IMR-90 (cell line): ENCODE data around the gene SLX4. TPM values are rescaled to one million over a fixed set of nuclear protein-coding genes. Genes with fewer than 3 reads are reported as not detected.

Experiments used
- ATAC-seq: fragments of 200-7000 bp; cut with Tn5 transposase; 2 replicates; pipeline ENCODE4 v1.9.1; 2020; ENCODE audit warnings: low read depth, mild to moderate bottlenecking, moderate library complexity
- BruUV-seq: library from RNA; stranded (reverse); fragments of 400-500 nt; replicated peaks from 2 replicates; lab custom pipeline; 2021; lab: Mats Ljungman, UMichigan
- CTCF ChIA-PET: fragments of 300-600 bp; formaldehyde crosslinking; extraction: SDS; loops from one replicate; lab custom pipeline; 2021; ENCODE audit warnings: antibody characterized with exemption; lab: Yijun Ruan, JAX
- POLR2A ChIA-PET: fragments of 300-600 bp; sonication (Branson Sonifier 250); formaldehyde crosslinking; loops from one replicate; lab custom pipeline; 2022; ENCODE audit warnings: antibody characterized with exemption; ENCODE audit not compliant: unreplicated experiment; lab: Charles Lee
- DNase-seq: peaks from one replicate; pipeline ENCODE4 v3.0.0; 2013
- H2AFZ ChIP-seq: replicated peaks from 2 replicates; pipeline ENCODE3; 2013; ENCODE audit warnings: low read length, mild to moderate bottlenecking; ENCODE audit not compliant: poor library complexity
- H2AK5ac ChIP-seq: 2 replicates; pipeline ENCODE4 v1.6.1; 2013; ENCODE audit warnings: low read depth, low read length, inconsistent platforms
- H2AK9ac ChIP-seq: replicated peaks from 2 replicates; pipeline ENCODE3; 2013; ENCODE audit warnings: mild to moderate bottlenecking, low read depth, low read length, moderate library complexity; ENCODE audit not compliant: poor library complexity
- H2BK120ac ChIP-seq: 2 replicates; pipeline ENCODE4 v1.6.1; 2013; ENCODE audit warnings: low read depth, low read length, inconsistent platforms
- H2BK15ac ChIP-seq: 3 replicates; pipeline ENCODE4 v1.6.1; 2013; ENCODE audit warnings: low read depth, low read length, inconsistent platforms
- H2BK20ac ChIP-seq: 2 replicates; pipeline ENCODE4 v1.6.1; 2013; ENCODE audit warnings: low read depth, mild to moderate bottlenecking, inconsistent platforms, low read length, moderate library complexity
- H2BK5ac ChIP-seq: 2 replicates; pipeline ENCODE4 v1.6.1; 2013; ENCODE audit warnings: mild to moderate bottlenecking, low read depth, low read length, inconsistent platforms; ENCODE audit not compliant: poor library complexity, severe bottlenecking
- H3K14ac ChIP-seq: replicated peaks from 2 replicates; pipeline ENCODE4 v1.6.1; 2013; ENCODE audit warnings: low read depth, low read length, inconsistent platforms
- H3K18ac ChIP-seq: 2 replicates; pipeline ENCODE4 v1.6.1; 2013; ENCODE audit warnings: low read depth, low read length, control low read depth
- H3K23ac ChIP-seq: 2 replicates; pipeline ENCODE4 v1.6.1; 2013; ENCODE audit warnings: low read depth, low read length, inconsistent platforms
- H3K27ac ChIP-seq: 2 replicates; pipeline ENCODE4 v1.5.1; 2013; ENCODE audit warnings: mild to moderate bottlenecking, control low read depth, low read length; ENCODE audit not compliant: insufficient read depth
- H3K27me3 ChIP-seq: 2 replicates; pipeline ENCODE4 v1.6.1; 2013; ENCODE audit warnings: low read length; ENCODE audit not compliant: control insufficient read depth, insufficient read depth
- H3K36me3 ChIP-seq: 2 replicates; pipeline ENCODE4 v1.6.1; 2013; ENCODE audit warnings: low read length, mixed read lengths; ENCODE audit not compliant: control insufficient read depth, insufficient read depth
- H3K4ac ChIP-seq: 2 replicates; pipeline ENCODE4 v1.6.1; 2013; ENCODE audit warnings: low read depth, low read length, inconsistent platforms
- H3K4me1 ChIP-seq: 2 replicates; pipeline ENCODE4 v1.6.1; 2013; ENCODE audit warnings: low read length, mixed read lengths; ENCODE audit not compliant: control insufficient read depth, insufficient read depth
- H3K4me2 ChIP-seq: 2 replicates; pipeline ENCODE4 v1.6.1; 2013; ENCODE audit warnings: low read depth, mild to moderate bottlenecking, control low read depth, low read length, moderate library complexity
- H3K4me3 ChIP-seq: 2 replicates; pipeline ENCODE4 v1.5.1; 2013; ENCODE audit warnings: low read depth, mild to moderate bottlenecking, control low read depth, low read length, moderate library complexity; ENCODE audit not compliant: insufficient read depth
- H3K56ac ChIP-seq: 2 replicates; pipeline ENCODE4 v1.6.1; 2013; ENCODE audit warnings: low read length, inconsistent platforms; ENCODE audit not compliant: insufficient read depth; ENCODE audit errors: extremely low read depth
- H3K79me1 ChIP-seq, 2 experiments: 2 replicates each; pipeline ENCODE4 v1.6.1; 2013; ENCODE audit warnings: low read length in 2 of 2, inconsistent platforms in 1 of 2, low read depth in 1 of 2
- H3K9ac ChIP-seq: 2 replicates; pipeline ENCODE4 v1.6.1; 2013; ENCODE audit warnings: low read depth, low read length, control low read depth
- H3K9me1 ChIP-seq: 2 replicates; pipeline ENCODE4 v1.6.1; 2013; ENCODE audit warnings: low read length, inconsistent platforms; ENCODE audit not compliant: insufficient read depth
- H3K9me3 ChIP-seq: 2 replicates; pipeline ENCODE4 v1.6.1; 2013; ENCODE audit warnings: low read length; ENCODE audit not compliant: control insufficient read depth, insufficient read depth
- H4K20me1 ChIP-seq: 2 replicates; pipeline ENCODE4 v1.6.1; 2013; ENCODE audit warnings: low read length, inconsistent platforms; ENCODE audit not compliant: insufficient read depth
- H4K5ac ChIP-seq: 2 replicates; pipeline ENCODE4 v1.6.1; 2013; ENCODE audit warnings: mild to moderate bottlenecking, low read depth, low read length, control low read depth
- H4K8ac ChIP-seq, 2 experiments: 2 replicates each; pipeline ENCODE4 v1.6.1; 2013; ENCODE audit warnings: low read depth in 2 of 2, low read length in 2 of 2, control low read depth in 1 of 2, inconsistent platforms in 1 of 2
- H4K91ac ChIP-seq: 2 replicates; pipeline ENCODE4 v1.6.1; 2013; ENCODE audit warnings: low read depth, low read length, inconsistent platforms; ENCODE audit not compliant: insufficient read depth
- POLR2A ChIP-seq: IDR thresholded peaks from 2 replicates; pipeline ENCODE4 v1.6.1; 2012; ENCODE audit warnings: mild to moderate bottlenecking, low read depth, low read length
- WGBS, 2 experiments: methylation state at CpG; one replicate each; pipeline versions ENCODE4 v1.1.5 to v1.1.7; 2013; ENCODE audit warnings: missing lambda C conversion rate in 2 of 2; ENCODE audit not compliant: insufficient read length in 1 of 2; ENCODE audit errors: extremely low coverage in 2 of 2; 5-methylcytosine and 5-hydroxymethylcytosine counted together
- dilution Hi-C: fragments of 300-500 bp; cut with HindIII; formaldehyde crosslinking; loops from one replicate; pipeline ENCODE4 v1.14.3; 2018; ENCODE audit warnings: low sequenced_read_pairs; ENCODE audit not compliant: unreplicated experiment
- in situ Hi-C: fragments of 300-500 bp; cut with MboI; formaldehyde crosslinking; loops from 3 replicates; pipeline ENCODE4 v1.14.3; 2019; ENCODE audit warnings: low sequenced_read_pairs, inconsistent platforms, mixed read lengths
- intact Hi-C: fragments of 100-400 bp; cut with micrococcal nuclease; formaldehyde crosslinking; loops from 2 replicates; pipeline ENCODE4 v1.10.0; 2022
- polyA plus RNA-seq, 3 experiments: library from polyadenylated mRNA; depleted of rRNA; stranded (reverse); fragments of >200 nt; gene quantifications; 2 replicates each; pipeline ENCODE4 v1.2.3, GENCODE V29; 2012; ENCODE audit warnings: low replicate concordance in 1 of 3
- total RNA-seq: library from RNA; depleted of rRNA; stranded (reverse); fragments of >200 nt; gene quantifications from 2 replicates; pipeline ENCODE4 v1.2.3, GENCODE V29; 2012

Gene SLX4
- total and polyA plus RNA-seq, 2 of the 4 experiments (the other 2 are of a cell fraction), result 1.3 to 3.1 TPM

- 80% methylated on average over 3 of the region's 15 CpGs; no CpG with 5 or more reads in 1 of the 2 experiments for WGBS, 2 experiments
- no peak overlapping the region for H3K23ac ChIP-seq
- no peak overlapping the region for H2BK20ac ChIP-seq
- no peak overlapping the region for H2BK15ac ChIP-seq
- intact Hi-C loops (no loop called here), in situ Hi-C loops (no loop called here), dilution Hi-C loops (no loop called here)
- H3K18ac ChIP-seq, result no peak overlapping the region
- H3K14ac ChIP-seq, result no peak overlapping the region
- no peak overlapping the region for H4K5ac ChIP-seq
- TF ChIP-seq POLR2A, result no peak
- H3K4me1 ChIP-seq, result peaks cover 6% of the 10 kb centered on the region; the same call in 1 of the 2 replicates
- H4K91ac ChIP-seq, result no peak overlapping the region
- no peak for DNase-seq
- CTCF ChIA-PET, result no interaction called here
- no peak overlapping the region for H3K4me3 ChIP-seq
- no peaks in the 10 kb centered on the region for H3K79me1 ChIP-seq
- POLR2A ChIA-PET, result no interaction called here
- H3K36me3 ChIP-seq, result no peaks in the 10 kb centered on the region
- H3K9me3 ChIP-seq, result no peaks in the 10 kb centered on the region
- no peak overlapping the region for H4K8ac ChIP-seq
- BruUV-seq, result no TSS peak
- H3K4me2 ChIP-seq, result no peak overlapping the region
- H2AFZ ChIP-seq, result no peak overlapping the region
- no peak overlapping the region for H2BK120ac ChIP-seq
- H3K27me3 ChIP-seq, result peaks cover 5% of the 10 kb centered on the region
- H3K9me1 ChIP-seq, result no peaks in the 10 kb centered on the region
- no peak overlapping the region for H2BK5ac ChIP-seq
- no peak overlapping the region for H3K56ac ChIP-seq
- ATAC-seq, result no peak
- no peak overlapping the region; the same call in 1 of the 2 replicates for H2AK5ac ChIP-seq
- H4K20me1 ChIP-seq, result no peaks in the 10 kb centered on the region; the same call in 1 of the 2 replicates
- no peak overlapping the region for H3K4ac ChIP-seq
- no peak overlapping the region for H3K9ac ChIP-seq
- no peak overlapping the region for H3K27ac ChIP-seq
- H2AK9ac ChIP-seq, result no peak overlapping the region
Observed at GRCh38 chr16:3548859-3549258, 62.5 kb downstream of the SLX4 start.
